Fibroblast of mammary gland (primary cell): ENCODE results near the gene CSRP1.
"Not testable (repeated sequence)": the region's sequence is repeated elsewhere in the genome, so short reads cannot be mapped to it uniquely, and the experiment has no call there.

Experiments
- DNase-seq: peaks from one replicate; pipeline ENCODE4 v3.0.0-alpha.2; 2010; ENCODE audit warnings: low read depth
- H3K4me3 ChIP-seq: 2 replicates; pipeline ENCODE4 v1.5.1; 2011; ENCODE audit warnings: low read depth, mild to moderate bottlenecking, low read length, moderate library complexity; ENCODE audit not compliant: control insufficient read depth
- TF ChIP-seq, protein P1 (sequence below): conservative IDR thresholded peaks from 2 replicates; pipeline ENCODE4 v1.5.1; 2011; ENCODE audit warnings: low read depth, low read length, inconsistent platforms; ENCODE audit not compliant: control insufficient read depth, insufficient read depth

CSRP1 gene

DNA sequence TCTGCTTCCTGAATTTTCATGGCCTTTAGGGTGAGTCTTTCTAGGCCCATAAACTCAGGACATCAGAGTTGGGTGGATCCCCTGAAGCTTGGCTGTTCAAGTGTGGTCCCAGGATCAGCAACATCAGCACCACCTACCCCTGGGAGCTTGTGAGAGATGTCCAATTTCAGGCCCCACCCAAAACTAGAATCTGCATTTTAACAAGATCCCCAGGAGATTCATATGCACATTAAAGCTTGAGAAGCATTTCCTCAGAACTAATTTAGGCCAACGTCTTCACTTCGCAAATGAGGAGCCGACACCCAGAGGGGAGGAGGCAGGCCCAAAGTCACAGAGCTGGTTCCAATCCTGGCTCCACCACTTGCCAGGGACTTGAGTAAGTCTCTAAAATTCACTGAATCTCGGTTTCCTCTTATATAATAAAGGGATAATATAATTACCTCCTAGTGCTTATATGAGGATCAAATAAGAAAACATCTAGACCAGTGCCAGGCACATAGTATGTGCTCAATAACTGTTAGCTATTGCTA, 27.7 kb downstream of the CSRP1 start:
- TF ChIP-seq, protein P1, sequence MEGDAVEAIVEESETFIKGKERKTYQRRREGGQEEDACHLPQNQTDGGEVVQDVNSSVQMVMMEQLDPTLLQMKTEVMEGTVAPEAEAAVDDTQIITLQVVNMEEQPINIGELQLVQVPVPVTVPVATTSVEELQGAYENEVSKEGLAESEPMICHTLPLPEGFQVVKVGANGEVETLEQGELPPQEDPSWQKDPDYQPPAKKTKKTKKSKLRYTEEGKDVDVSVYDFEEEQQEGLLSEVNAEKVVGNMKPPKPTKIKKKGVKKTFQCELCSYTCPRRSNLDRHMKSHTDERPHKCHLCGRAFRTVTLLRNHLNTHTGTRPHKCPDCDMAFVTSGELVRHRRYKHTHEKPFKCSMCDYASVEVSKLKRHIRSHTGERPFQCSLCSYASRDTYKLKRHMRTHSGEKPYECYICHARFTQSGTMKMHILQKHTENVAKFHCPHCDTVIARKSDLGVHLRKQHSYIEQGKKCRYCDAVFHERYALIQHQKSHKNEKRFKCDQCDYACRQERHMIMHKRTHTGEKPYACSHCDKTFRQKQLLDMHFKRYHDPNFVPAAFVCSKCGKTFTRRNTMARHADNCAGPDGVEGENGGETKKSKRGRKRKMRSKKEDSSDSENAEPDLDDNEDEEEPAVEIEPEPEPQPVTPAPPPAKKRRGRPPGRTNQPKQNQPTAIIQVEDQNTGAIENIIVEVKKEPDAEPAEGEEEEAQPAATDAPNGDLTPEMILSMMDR: no peak
- H3K4me3 ChIP-seq: no peak overlapping the region
- DNase-seq: no peak

DNA sequence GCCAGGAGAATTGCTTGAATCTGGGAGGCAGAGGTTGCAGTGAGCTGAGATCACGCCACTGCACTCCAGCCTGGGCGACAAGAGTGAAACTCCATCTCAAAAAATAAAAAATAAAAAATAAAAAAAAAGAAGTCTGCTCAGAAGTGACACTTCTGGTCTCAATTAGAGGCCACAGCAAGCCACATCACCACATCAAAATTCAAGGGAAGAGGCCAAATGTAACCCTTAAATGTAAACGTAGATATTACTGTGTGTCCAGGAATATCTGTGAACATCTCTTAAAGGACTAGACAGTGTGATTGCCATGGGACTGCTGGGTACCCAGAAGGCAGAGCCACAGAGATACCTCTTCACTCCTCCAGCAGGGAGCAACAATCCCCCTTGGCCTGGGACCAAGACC, 28.3 kb downstream of the CSRP1 start:
- H3K4me3 ChIP-seq, DNase-seq: not testable (repeated sequence)

DNA sequence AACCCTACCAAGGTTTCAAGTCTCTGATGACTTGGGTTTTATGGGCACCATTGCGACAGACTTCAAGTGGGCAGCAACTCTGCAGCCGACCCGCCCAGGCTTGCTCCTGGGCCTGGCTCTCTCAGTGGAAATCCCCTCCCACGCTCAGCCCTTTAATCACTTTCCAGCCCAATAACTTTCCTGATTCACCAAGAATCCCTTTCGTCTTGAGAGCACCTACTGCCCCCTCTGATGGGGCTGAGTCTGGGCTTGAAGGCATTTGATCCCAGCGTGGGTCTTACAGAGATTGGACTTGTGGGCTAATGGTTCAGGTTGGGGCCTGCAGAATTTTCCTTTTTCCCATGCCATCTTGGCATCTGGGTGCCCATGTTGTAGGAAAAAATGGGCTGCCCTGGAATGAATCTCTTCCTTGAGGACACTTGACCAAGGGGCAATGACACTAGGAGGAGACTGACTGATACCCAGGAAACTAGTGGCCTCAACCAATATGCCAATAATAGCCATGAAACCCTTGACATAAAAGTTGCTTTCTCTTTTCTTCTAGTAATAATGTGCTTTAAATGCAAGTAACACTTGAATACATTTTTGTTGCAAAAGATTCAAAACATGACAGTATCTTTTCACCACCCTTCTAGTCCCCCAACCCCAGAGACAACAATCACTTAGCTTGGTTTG, 30.1 kb downstream of the CSRP1 start:
- TF ChIP-seq, protein P1: no peak
- peak; percentile 54 for DNase-seq
- no peak overlapping the region for H3K4me3 ChIP-seq

DNA sequence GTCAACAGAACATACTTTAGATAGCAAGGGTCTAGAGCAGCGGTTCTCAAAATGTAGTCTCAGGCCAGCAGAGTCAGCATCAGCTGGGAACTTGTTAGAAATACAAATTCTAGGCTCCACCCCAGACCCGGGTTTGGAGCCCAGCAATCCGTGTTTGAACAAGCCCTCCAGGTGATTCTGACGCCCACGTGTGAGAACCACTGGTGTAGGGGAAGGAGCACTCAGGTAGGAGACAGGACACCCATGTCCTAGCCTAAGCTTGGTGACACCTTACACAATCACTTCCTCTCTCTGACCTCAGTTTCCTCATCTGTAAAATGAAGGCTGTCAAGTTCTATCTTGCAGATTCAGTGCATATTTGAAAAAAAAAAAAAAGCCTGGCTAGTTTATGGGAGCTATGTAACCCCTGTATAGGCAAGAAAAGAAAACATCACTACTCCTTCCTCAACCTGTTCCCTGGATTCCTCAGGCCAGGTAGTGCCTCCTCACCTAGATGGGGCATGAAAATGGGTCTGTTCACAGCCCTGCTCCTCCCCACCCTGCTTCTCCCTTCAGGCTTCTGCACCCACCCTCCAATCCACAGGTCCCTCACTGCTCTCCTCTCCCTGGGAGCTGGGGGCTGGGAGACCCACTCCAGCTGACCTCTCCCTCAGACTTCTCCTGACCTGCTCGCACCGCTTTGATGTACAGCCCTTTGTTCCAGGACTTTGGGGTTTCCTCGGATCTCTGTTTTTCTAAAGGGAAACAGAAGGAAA, 30.8 kb downstream of the CSRP1 start:
- no peak overlapping the region for H3K4me3 ChIP-seq
- TF ChIP-seq, protein P1: no peak

DNA sequence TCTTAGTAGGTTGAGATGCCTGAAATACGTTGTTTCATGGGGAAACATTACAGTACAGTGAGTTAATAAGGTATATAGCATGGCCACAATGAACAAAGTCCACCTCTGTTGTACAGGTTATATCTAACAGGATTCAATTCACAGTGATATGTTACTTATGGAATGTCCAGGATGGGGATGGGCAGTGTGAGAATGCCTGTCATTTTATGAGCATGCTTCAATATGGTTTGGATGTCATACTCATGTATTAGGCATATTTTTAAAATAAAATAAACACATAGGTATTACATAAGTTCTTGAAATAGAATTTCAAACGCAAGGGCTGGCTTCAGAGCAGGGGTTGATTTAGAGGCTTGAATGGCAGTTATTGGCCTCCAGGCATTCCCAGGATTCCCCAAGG, 31.8 kb downstream of the CSRP1 start:
- H3K4me3 ChIP-seq: no peak overlapping the region
- TF ChIP-seq, protein P1: no peak
- no peak for DNase-seq

More for the DNA sequence above, 30.8 kb downstream of the CSRP1 start:
- no peak for DNase-seq

DNA sequence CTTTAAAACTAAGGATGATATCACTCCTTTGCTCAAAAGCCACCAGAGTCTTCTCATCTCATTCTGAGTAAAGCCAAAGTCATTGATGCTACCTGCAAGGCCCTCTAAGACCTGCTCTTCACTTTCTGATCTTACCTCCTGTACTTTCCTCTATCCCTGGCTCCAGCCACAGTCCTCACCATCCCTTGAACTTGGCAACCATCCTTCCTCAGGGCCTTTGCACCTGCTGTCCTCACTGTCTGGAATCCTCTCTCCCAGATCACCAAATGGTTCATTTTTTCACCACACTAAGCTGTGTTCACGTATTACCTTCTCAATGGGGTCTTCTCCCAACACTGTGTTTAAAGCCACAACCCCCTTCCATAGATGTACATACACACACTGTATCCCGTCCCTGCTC, 33.6 kb downstream of the CSRP1 start:
- no peak for DNase-seq
- no peak overlapping the region for H3K4me3 ChIP-seq
- TF ChIP-seq, protein P1: no peak

DNA sequence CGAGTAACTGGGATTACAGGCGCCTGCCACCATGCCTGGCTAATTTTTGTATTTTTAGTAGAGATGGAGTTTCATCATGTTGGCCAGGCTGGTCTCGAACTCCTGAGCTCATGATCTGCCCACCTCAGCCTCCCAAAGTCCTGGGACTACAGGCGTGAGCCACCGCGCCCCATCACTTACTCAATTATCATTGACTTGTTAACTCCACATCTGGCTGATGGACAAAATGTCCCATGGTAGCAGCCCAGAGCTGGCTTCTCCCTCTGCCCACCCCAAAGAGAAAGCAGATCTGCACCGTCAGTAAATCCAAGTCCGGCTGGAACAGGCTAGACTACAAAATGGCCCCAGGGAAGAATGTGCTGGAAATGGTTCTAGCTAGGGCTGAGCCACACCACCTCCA, 34.6 kb downstream of the CSRP1 start:
- not testable (repeated sequence) for DNase-seq

DNA sequence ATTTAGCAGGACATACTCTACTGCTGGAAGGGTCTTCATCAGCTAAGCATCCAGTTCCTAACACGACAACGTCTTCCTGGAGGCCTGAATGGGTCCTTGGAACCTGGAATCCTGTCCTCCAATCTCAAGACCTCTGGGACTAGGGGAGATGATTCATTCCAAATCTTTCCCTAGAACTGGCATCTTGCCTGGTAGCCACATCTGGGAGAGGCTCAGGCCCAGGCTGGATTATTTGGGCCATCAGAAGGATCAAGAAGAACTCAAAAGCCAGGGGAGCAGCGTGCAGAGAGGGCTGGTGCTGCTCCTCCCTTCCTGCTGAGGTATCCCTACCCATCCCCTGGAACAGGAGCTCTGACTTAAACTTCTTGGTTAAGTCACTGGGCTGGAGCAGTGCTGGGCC, 35.2 kb downstream of the CSRP1 start:
- no peak overlapping the region for H3K4me3 ChIP-seq
- peak; percentile 92 for DNase-seq
- TF ChIP-seq, protein P1: no peak

More for the DNA sequence above, 34.6 kb downstream of the CSRP1 start:
- H3K4me3 ChIP-seq: not testable (repeated sequence)
